SJCRH30 (cell line): ENCODE data around the gene CREB3L4. TPM values are rescaled to one million over a fixed set of nuclear protein-coding genes. Genes with fewer than 3 reads are reported as not detected.

Source experiments
- DNase-seq, 2 experiments: peaks; one replicate each; pipeline ENCODE4 v3.0.0-alpha.2; 2015 to 2020
- H3K27ac ChIP-seq: fragments of 250-450 bp; sonication (Bioruptor Pico); 2 replicates; pipeline ENCODE4 v1.5.1; 2020; ENCODE audit warnings: mild to moderate bottlenecking, moderate library complexity
- H3K27me3 ChIP-seq: fragments of 250-450 bp; sonication (Bioruptor Pico); 2 replicates; pipeline ENCODE4 v1.5.1; 2020; ENCODE audit warnings: mild to moderate bottlenecking, moderate library complexity
- H3K36me3 ChIP-seq: fragments of 250-450 bp; sonication (Bioruptor Pico); 2 replicates; pipeline ENCODE4 v1.5.1; 2020; ENCODE audit warnings: mild to moderate bottlenecking, moderate library complexity
- H3K4me1 ChIP-seq: fragments of 250-450 bp; sonication (Bioruptor Pico); 2 replicates; pipeline ENCODE4 v1.5.1; 2020; ENCODE audit warnings: mild to moderate bottlenecking, moderate library complexity
- H3K4me3 ChIP-seq: fragments of 250-450 bp; sonication (Bioruptor Pico); 2 replicates; pipeline ENCODE4 v1.5.1; 2020; ENCODE audit warnings: mild to moderate bottlenecking, moderate library complexity
- H3K9me3 ChIP-seq: fragments of 250-450 bp; sonication (Bioruptor Pico); replicated peaks from 2 replicates; pipeline ENCODE4 v1.5.1; 2020; ENCODE audit warnings: mild to moderate bottlenecking, moderate library complexity
- total RNA-seq: library from RNA; depleted of rRNA; stranded (reverse); fragments of >200 nt; shearing (Covaris generic); gene quantifications from 2 replicates; pipeline ENCODE4 v1.2.3, GENCODE V29; 2014

CREB3L4 gene
- total RNA-seq, 1 experiment from 2014 or later = 7.5 TPM

- H3K4me3 ChIP-seq = no peak overlapping the region
- no peak overlapping the region for H3K27ac ChIP-seq
- H3K9me3 ChIP-seq = no peaks in the 10 kb centered on the region
- no peaks in the 10 kb centered on the region for H3K27me3 ChIP-seq
- H3K4me1 ChIP-seq = no peaks in the 10 kb centered on the region
- no peak for DNase-seq
- peaks cover 9% of the 10 kb centered on the region for H3K36me3 ChIP-seq
Measured at GRCh38 chr1:153932156-153933131, 35.3 kb upstream of the CREB3L4 start.

DNA sequence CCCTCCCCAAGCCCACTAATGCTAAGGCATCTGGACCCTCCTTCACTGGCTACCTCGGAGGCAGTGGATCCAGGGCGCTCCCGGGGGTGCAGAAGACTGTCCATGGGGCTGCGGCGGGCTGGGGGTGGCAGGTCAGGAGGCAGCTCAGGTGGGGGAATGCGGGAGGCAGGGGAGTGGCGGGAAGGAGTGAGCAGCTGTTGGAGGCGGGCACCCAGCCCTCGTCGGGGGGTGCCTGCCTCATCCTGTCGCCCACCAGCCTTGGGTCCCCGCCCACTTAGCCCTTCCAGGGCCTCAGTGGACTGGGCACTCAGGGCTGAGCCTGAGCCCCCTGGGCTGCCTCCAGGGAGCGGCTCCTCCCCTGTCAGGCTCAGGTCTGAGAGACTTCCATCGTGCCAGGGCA is 34.3 kb upstream of the CREB3L4 start:
- no peaks in the 10 kb centered on the region for H3K4me1 ChIP-seq
- H3K27me3 ChIP-seq = no peaks in the 10 kb centered on the region
- no peak overlapping the region for H3K4me3 ChIP-seq
- no peak for DNase-seq
- H3K27ac ChIP-seq = no peak overlapping the region
- no peaks in the 10 kb centered on the region for H3K9me3 ChIP-seq
- H3K36me3 ChIP-seq = peaks cover 16% of the 10 kb centered on the region

- Histone ChIP-seq H3K9me3 (no peaks in the 10 kb centered on the region), H3K4me3 (no peak overlapping the region), H3K27ac (no peak overlapping the region), H3K36me3 (peaks cover 16% of the 10 kb centered on the region), H3K4me1 (no peaks in the 10 kb centered on the region), H3K27me3 (no peaks in the 10 kb centered on the region)
- DNase-seq = no peak
Measured at GRCh38 chr1:153933955-153934354, 33.7 kb upstream of the CREB3L4 start.

GRCh38 chr1:153934746-153935145 is 33.0 kb upstream of the CREB3L4 start:
- Histone ChIP-seq H3K36me3 (peaks cover 16% of the 10 kb centered on the region), H3K4me3 (no peak overlapping the region), H3K27ac (no peak overlapping the region), H3K4me1 (no peaks in the 10 kb centered on the region), H3K9me3 (no peaks in the 10 kb centered on the region), H3K27me3 (no peaks in the 10 kb centered on the region)
- DNase-seq = no peak

DNA sequence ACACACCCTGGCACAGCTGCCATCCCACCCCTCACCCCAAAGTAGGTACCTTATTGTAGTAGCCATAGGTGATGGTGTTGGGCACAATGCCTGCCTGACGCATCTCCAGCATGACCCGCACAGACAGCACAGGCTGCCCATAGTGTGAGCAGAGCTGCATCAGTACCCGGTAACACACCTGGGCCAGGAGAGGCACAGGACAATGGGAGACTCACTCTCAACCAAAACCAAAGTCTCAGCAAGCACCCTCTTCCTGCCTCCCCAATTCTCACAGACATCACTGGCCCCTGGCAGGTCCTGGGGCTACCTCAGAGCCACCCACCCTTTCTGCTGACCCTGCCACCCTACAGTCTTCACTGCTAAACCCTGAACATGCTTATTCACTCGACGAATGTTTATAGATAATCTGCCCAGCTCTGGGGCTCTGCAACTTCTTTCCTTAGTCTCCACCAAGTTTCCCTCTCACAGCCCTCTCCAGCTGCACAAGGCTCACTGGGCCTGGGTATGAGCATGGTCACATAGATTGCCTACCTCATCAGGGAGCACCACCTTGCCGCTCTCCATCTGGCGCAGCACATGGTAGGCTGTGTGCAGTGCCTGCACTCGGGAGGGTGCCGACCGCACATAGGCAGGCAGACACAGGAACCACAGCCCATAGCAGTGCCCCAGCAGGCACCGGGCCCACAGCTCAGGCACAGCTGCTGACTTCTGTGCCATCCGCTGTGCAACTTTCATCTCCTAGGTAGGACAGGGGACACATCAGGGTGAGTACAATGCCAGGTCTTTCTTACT is 31.5 kb upstream of the CREB3L4 start:
- no peak overlapping the region for H3K27ac ChIP-seq
- no peaks in the 10 kb centered on the region for H3K4me1 ChIP-seq
- no peak overlapping the region for H3K4me3 ChIP-seq
- H3K9me3 ChIP-seq = no peaks in the 10 kb centered on the region
- no peak for DNase-seq
- H3K36me3 ChIP-seq = peaks cover 16% of the 10 kb centered on the region
- H3K27me3 ChIP-seq = no peaks in the 10 kb centered on the region

DNA sequence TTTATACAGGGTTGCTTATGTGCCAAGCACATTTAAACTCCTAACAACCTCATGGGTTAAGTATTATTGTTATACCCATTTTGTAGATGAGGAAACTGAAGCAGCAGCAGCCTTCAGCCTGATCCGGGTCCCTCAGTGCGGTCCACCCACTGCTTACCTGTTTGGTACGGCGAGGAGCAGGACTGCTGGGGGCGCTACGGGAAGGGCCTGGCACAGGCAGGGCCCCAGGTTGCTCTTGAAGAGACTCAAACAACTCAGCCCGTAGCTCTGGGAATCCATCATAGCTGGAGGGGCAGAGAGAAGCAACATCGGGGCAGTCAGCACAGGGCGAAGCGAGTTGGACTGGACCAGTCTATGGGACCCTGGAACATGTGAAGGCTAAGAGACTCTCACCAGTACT is 30.4 kb upstream of the CREB3L4 start:
- no peaks in the 10 kb centered on the region for H3K4me1 ChIP-seq
- no peaks in the 10 kb centered on the region for H3K27me3 ChIP-seq
- H3K9me3 ChIP-seq = no peaks in the 10 kb centered on the region
- H3K27ac ChIP-seq = no peak overlapping the region
- H3K36me3 ChIP-seq = peaks cover 16% of the 10 kb centered on the region
- H3K4me3 ChIP-seq = no peak overlapping the region
- no peak for DNase-seq

- no peaks in the 10 kb centered on the region for H3K4me1 ChIP-seq
- no peaks in the 10 kb centered on the region for H3K9me3 ChIP-seq
- no peak overlapping the region for H3K4me3 ChIP-seq
- no peaks in the 10 kb centered on the region for H3K27me3 ChIP-seq
- H3K27ac ChIP-seq = no peak overlapping the region
- H3K36me3 ChIP-seq = peaks cover 16% of the 10 kb centered on the region
- peak in 1 of 2 experiments; percentile 28 for DNase-seq
Measured at GRCh38 chr1:153938996-153939395, 28.7 kb upstream of the CREB3L4 start.

DNA sequence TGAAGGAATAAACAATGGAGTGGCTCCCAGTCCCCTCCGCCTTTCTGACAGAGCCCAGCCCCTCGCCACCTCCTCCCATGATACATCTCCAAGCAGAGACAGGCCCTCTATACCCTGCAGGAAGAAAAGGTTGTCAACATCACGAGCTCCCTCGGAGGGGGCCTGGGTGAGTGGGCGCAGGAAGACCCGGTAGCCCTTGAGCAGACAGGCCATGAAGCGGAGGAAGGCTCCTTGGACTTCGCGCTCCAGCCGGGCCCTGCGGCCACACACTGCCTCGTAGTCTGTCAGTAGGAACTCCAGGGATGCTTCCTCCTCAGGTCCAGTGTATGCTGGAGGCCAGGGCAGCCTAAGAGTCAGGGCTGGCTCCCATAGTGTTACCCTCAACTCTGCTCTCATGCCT is 28.2 kb upstream of the CREB3L4 start:
- peaks cover 16% of the 10 kb centered on the region for H3K36me3 ChIP-seq

GRCh38 chr1:153940756-153941155 is 26.9 kb upstream of the CREB3L4 start:
- DNase-seq = no peak
- H3K27me3 ChIP-seq = no peaks in the 10 kb centered on the region
- H3K4me3 ChIP-seq = no peak overlapping the region
- H3K36me3 ChIP-seq = peaks cover 14% of the 10 kb centered on the region
- H3K4me1 ChIP-seq = peaks cover 6% of the 10 kb centered on the region; the same call in 1 of the 2 replicates
- no peaks in the 10 kb centered on the region for H3K9me3 ChIP-seq
- no peak overlapping the region for H3K27ac ChIP-seq

More for the DNA sequence above, 28.2 kb upstream of the CREB3L4 start:
- no peak overlapping the region for H3K27ac ChIP-seq
- H3K4me3 ChIP-seq = no peak overlapping the region
- no peak for DNase-seq
- H3K27me3 ChIP-seq = no peaks in the 10 kb centered on the region
- no peaks in the 10 kb centered on the region for H3K4me1 ChIP-seq
- H3K9me3 ChIP-seq = no peaks in the 10 kb centered on the region

GRCh38 chr1:153941826-153942725 is 25.6 kb upstream of the CREB3L4 start:
- Histone ChIP-seq H3K4me3 (no peak overlapping the region), H3K27me3 (no peaks in the 10 kb centered on the region), H3K4me1 (peaks cover 6% of the 10 kb centered on the region; the same call in 1 of the 2 replicates), H3K27ac (no peak overlapping the region), H3K36me3 (peaks cover 10% of the 10 kb centered on the region), H3K9me3 (no peaks in the 10 kb centered on the region)
- DNase-seq = no peak

DNA sequence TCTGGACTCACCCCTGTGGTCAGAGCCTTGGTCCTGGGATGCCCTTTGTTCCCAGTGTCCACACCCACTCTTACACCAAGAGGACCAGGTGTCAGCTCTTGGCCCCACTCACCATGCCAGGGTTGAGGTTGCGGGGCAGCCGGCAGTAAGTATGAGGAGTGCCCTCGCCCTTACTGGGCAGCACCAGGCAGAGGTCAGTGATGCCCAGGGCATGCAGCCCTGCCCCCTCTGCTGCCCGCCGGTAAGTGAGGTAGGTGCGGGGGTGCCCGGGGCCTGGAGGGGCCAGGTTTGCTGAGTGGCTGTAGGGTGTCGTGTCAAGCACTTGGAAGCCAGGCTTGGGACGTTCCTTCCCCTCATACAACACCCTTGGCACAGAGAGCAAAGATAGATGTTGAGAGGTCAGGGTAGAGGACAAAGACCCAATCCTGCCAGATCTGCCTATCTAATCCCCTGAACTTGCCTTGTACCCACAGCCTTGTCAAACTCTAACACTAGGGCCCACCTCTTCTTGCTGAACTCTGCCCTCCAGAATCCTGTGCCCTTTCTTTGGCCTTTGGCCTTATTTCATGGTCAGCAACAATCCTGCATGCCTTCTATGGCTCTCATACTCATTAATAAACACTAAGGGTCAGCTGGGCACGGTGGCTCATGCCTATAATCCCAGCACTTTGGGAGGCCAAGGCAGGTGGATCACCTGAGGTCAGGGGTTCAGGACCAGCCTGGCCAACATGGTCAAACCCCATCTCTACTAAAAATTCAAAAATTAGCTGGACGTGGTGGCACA is 24.7 kb upstream of the CREB3L4 start:
- Histone ChIP-seq H3K4me1 (peaks cover 6% of the 10 kb centered on the region; the same call in 1 of the 2 replicates), H3K4me3 (no peak overlapping the region), H3K9me3 (no peaks in the 10 kb centered on the region), H3K27ac (no peak overlapping the region), H3K36me3 (peaks cover 1% of the 10 kb centered on the region), H3K27me3 (no peaks in the 10 kb centered on the region)
- no peak for DNase-seq

- Histone ChIP-seq H3K27ac (no peak overlapping the region), H3K4me3 (no peak overlapping the region), H3K27me3 (no peaks in the 10 kb centered on the region), H3K36me3 (no peaks in the 10 kb centered on the region; the same call in 1 of the 2 replicates), H3K9me3 (no peaks in the 10 kb centered on the region), H3K4me1 (peaks cover 6% of the 10 kb centered on the region; the same call in 1 of the 2 replicates)
- no peak for DNase-seq
Measured at GRCh38 chr1:153944005-153944826, 23.5 kb upstream of the CREB3L4 start.

DNA sequence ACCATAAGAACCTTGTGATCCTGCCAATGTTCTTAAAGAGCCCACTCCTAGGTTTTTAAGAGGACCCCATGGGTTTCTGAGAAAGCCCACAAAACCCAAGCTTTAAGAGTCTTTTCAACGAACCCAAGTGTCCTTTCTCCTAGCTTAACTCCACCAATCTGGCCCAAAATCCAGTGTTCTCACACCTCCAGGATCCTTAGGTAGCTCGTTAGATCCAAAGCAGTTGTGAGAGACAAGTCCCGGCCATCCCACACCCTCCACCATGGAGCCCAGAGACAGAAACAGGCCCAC is 22.9 kb upstream of the CREB3L4 start:
- DNase-seq = no peak
- Histone ChIP-seq H3K27ac (no peak overlapping the region), H3K36me3 (no peaks in the 10 kb centered on the region; the same call in 1 of the 2 replicates), H3K9me3 (no peaks in the 10 kb centered on the region), H3K4me1 (peaks cover 6% of the 10 kb centered on the region; the same call in 1 of the 2 replicates), H3K4me3 (peak overlapping the region; percentile 96; the same call in 1 of the 2 replicates), H3K27me3 (no peaks in the 10 kb centered on the region)
